Small intestine (tissue), 7 donors: ENCODE measurements around the gene MYH8. TPM values are rescaled to one million over a fixed set of nuclear protein-coding genes. Genes with fewer than 3 reads are reported as not detected.

Experiments used
- DNase-seq, 2 donors: peaks; one replicate each; pipeline versions ENCODE4 v3.0.0 to v3.0.0-alpha.2; 2013
- FAIRE-seq: peaks from 2 replicates; lab custom pipeline; 2012; peaks lifted over from hg19 to GRCh38; lab: Jason Lieb, UNC
- H3K27ac ChIP-seq, 3 donors: one replicate each; pipeline ENCODE4 v1.5.1; 2013; ENCODE audit warnings: low read length in 2 of 3, mild to moderate bottlenecking in 2 of 3, control low read depth in 1 of 3, inconsistent platforms in 1 of 3, low read depth in 1 of 3, moderate library complexity in 1 of 3
- H3K27me3 ChIP-seq, 3 donors: one replicate each; pipeline ENCODE4 v1.6.1; 2013; ENCODE audit warnings: low read length in 3 of 3, inconsistent platforms in 1 of 3; ENCODE audit not compliant: control insufficient read depth in 3 of 3, insufficient read depth in 3 of 3
- H3K36me3 ChIP-seq, 3 donors: one replicate each; pipeline ENCODE4 v1.6.1; 2013; ENCODE audit warnings: low read length in 3 of 3, inconsistent platforms in 1 of 3, low read depth in 1 of 3, mild to moderate bottlenecking in 1 of 3, moderate library complexity in 1 of 3; ENCODE audit not compliant: control insufficient read depth in 3 of 3, insufficient read depth in 2 of 3
- H3K4me1 ChIP-seq, 3 donors: one replicate each; pipeline ENCODE4 v1.6.1; 2013; ENCODE audit warnings: low read length in 2 of 3, inconsistent platforms in 1 of 3, low read depth in 1 of 3, mild to moderate bottlenecking in 1 of 3, moderate library complexity in 1 of 3; ENCODE audit not compliant: control insufficient read depth in 3 of 3, insufficient read depth in 2 of 3
- H3K4me3 ChIP-seq, 3 donors: one replicate each; pipeline ENCODE4 v1.5.1; 2013; ENCODE audit warnings: low read length in 3 of 3, control low read depth in 1 of 3, inconsistent platforms in 1 of 3, low read depth in 1 of 3, mild to moderate bottlenecking in 1 of 3, moderate library complexity in 1 of 3
- H3K9me3 ChIP-seq, 2 donors: one replicate each; pipeline ENCODE4 v1.6.1; 2013; ENCODE audit warnings: low read depth in 1 of 2, low read length in 1 of 2; ENCODE audit not compliant: control insufficient read depth in 2 of 2, insufficient read depth in 1 of 2
- WGBS, 3 donors: extraction: QIAGEN DNeasy Blood & Tissue Kit; methylation state at CpG; one replicate each; pipeline ENCODE4 v1.1.7; 2013; 5-methylcytosine and 5-hydroxymethylcytosine counted together
- polyA plus RNA-seq, 4 donors: library from polyadenylated mRNA; stranded (reverse) in 3 of 4; unstranded in 1 of 4; fragments of 200-250 nt in 3 of 4; fragments of 120-200 nt in 1 of 4; gene quantifications; one replicate each; pipeline versions ENCODE4 v1.2.1 to v1.2.3, GENCODE V29; 2013
- donor health status: healthy with polysubstance abuse.
- donor health status: control.
- donor health status: control.
- donor health status: Bipolar disorder and iron deficiency.
- donor health status: healthy.

MYH8 gene
- polyA plus RNA-seq, 4 donors, result 5.0 TPM; not detected in 3

GRCh38 chr17:10369239-10369638 is 52.5 kb downstream of the MYH8 start:
- no peak overlapping the region for H3K27ac ChIP-seq
- H3K9me3 ChIP-seq, result no peaks in the 10 kb centered on the region
- FAIRE-seq (no peak), DNase-seq (no peak)
- peaks cover 0 to 1% (median 0%) of the 10 kb centered on the region in 3 donors for H3K27me3 ChIP-seq
- H3K4me3 ChIP-seq, result no peak overlapping the region
- H3K4me1 ChIP-seq, result no peaks in the 10 kb centered on the region
- H3K36me3 ChIP-seq, result no peaks in the 10 kb centered on the region
- 60 to 78% (median 75%) methylated on average over 1 of the region's 1 CpG for WGBS, 3 donors

GRCh38 chr17:10368561-10368960 is 53.2 kb downstream of the MYH8 start:
- Histone ChIP-seq H3K27ac (no peak overlapping the region), H3K36me3 (no peaks in the 10 kb centered on the region), H3K9me3 (no peaks in the 10 kb centered on the region), H3K27me3 (peaks cover 0 to 1% (median 0%) of the 10 kb centered on the region in 3 donors), H3K4me1 (no peaks in the 10 kb centered on the region), H3K4me3 (no peak overlapping the region)
- WGBS, 3 donors, result 86 to 89% (median 86%) methylated on average over 3 of the region's 3 CpGs
- FAIRE-seq (no peak), DNase-seq (no peak)

- Histone ChIP-seq H3K36me3 (no peaks in the 10 kb centered on the region), H3K27ac (no peak overlapping the region)
- no peak for FAIRE-seq
Measured at GRCh38 chr17:10360578-10360977, 61.2 kb downstream of the MYH8 start.

GRCh38 chr17:10357768-10358167 is 64.0 kb downstream of the MYH8 start:
- Histone ChIP-seq H3K4me3 (no peak overlapping the region), H3K36me3 (no peaks in the 10 kb centered on the region), H3K4me1 (no peaks in the 10 kb centered on the region), H3K27ac (no peak overlapping the region), H3K9me3 (no peaks in the 10 kb centered on the region), H3K27me3 (no peaks in the 10 kb centered on the region)
- no peak for DNase-seq
- 22 to 42% (median 35%) methylated on average over 4 of the region's 4 CpGs for WGBS, 3 donors
- no peak for FAIRE-seq

More at GRCh38 chr17:10360578-10360977, 61.2 kb downstream of the MYH8 start:
- no peak overlapping the region for H3K4me3 ChIP-seq
- DNase-seq, result no peak
- H3K9me3 ChIP-seq, result no peaks in the 10 kb centered on the region
- no peaks in the 10 kb centered on the region for H3K27me3 ChIP-seq
- H3K4me1 ChIP-seq, result no peaks in the 10 kb centered on the region

- H3K27ac ChIP-seq, result no peak overlapping the region
- WGBS, 3 donors, result 75 to 80% (median 76%) methylated on average over 9 of the region's 9 CpGs
- no peaks in the 10 kb centered on the region for H3K27me3 ChIP-seq
- H3K4me3 ChIP-seq, result no peak overlapping the region
- H3K36me3 ChIP-seq, result no peaks in the 10 kb centered on the region
- H3K4me1 ChIP-seq, result no peaks in the 10 kb centered on the region
- no peaks in the 10 kb centered on the region for H3K9me3 ChIP-seq
- DNase-seq, result no peak
- FAIRE-seq, result no peak
Measured at GRCh38 chr17:10354651-10355050, 67.1 kb downstream of the MYH8 start.

GRCh38 chr17:10352893-10353292 is 68.9 kb downstream of the MYH8 start:
- Histone ChIP-seq H3K27me3 (no peaks in the 10 kb centered on the region), H3K36me3 (no peaks in the 10 kb centered on the region), H3K9me3 (no peaks in the 10 kb centered on the region), H3K27ac (no peak overlapping the region), H3K4me3 (no peak overlapping the region), H3K4me1 (no peaks in the 10 kb centered on the region)
- DNase-seq (no peak), FAIRE-seq (no peak)

GRCh38 chr17:10349403-10349802 is 72.3 kb downstream of the MYH8 start:
- Histone ChIP-seq H3K36me3 (no peaks in the 10 kb centered on the region), H3K9me3 (no peaks in the 10 kb centered on the region), H3K4me3 (no peak overlapping the region), H3K4me1 (no peaks in the 10 kb centered on the region), H3K27me3 (no peaks in the 10 kb centered on the region), H3K27ac (no peak overlapping the region)
- FAIRE-seq, result no peak
- DNase-seq, result no peak
- WGBS, 3 donors, result 63 to 85% (median 84%) methylated on average over 1 of the region's 1 CpG

- H3K27me3 ChIP-seq, result no peaks in the 10 kb centered on the region
- no peaks in the 10 kb centered on the region for H3K36me3 ChIP-seq
- WGBS, 3 donors, result 81 to 86% (median 85%) methylated on average over 3 of the region's 3 CpGs
- DNase-seq (no peak), FAIRE-seq (no peak)
- H3K9me3 ChIP-seq, result no peaks in the 10 kb centered on the region
- no peaks in the 10 kb centered on the region for H3K4me1 ChIP-seq
- no peak overlapping the region for H3K27ac ChIP-seq
- H3K4me3 ChIP-seq, result no peak overlapping the region
Measured at GRCh38 chr17:10344816-10345215, 76.9 kb downstream of the MYH8 start.
